Fibroblast of lung (primary cell): ENCODE results near the gene TMEM37. TPM values are rescaled to one million over a fixed set of nuclear protein-coding genes. Genes with fewer than 3 reads are reported as not detected.

Source experiments
- DNase-seq, 2 donors: peaks; one replicate each; pipeline versions ENCODE4 v3.0.0 to v3.0.0-alpha.2; 2010; ENCODE audit warnings: low read depth in 2 of 2
- H2AFZ ChIP-seq: 2 replicates; pipeline ENCODE4 v1.5.1; 2012; ENCODE audit warnings: low read length, control low read depth, inconsistent platforms
- H3K27ac ChIP-seq: 2 replicates; pipeline ENCODE4 v1.5.1; 2011; ENCODE audit warnings: low read length, control low read depth; ENCODE audit not compliant: insufficient read depth
- H3K27me3 ChIP-seq: 2 replicates; pipeline ENCODE4 v1.5.1; 2011; ENCODE audit warnings: mild to moderate bottlenecking, low read length; ENCODE audit not compliant: control insufficient read depth, insufficient read depth
- H3K36me3 ChIP-seq: 2 replicates; pipeline ENCODE4 v1.5.1; 2011; ENCODE audit warnings: low read length; ENCODE audit not compliant: control insufficient read depth, insufficient read depth
- H3K4me1 ChIP-seq: 2 replicates; pipeline ENCODE4 v1.5.1; 2011; ENCODE audit warnings: low read length; ENCODE audit not compliant: control insufficient read depth, insufficient read depth; ENCODE audit errors: extremely low read depth
- H3K4me2 ChIP-seq: 2 replicates; pipeline ENCODE4 v1.5.1; 2011; ENCODE audit warnings: low read length, control low read depth; ENCODE audit not compliant: insufficient read depth; ENCODE audit errors: extremely low read depth
- H3K4me3 ChIP-seq, 4 experiments: fragments of 200-600 bp in 1 of 4; sonication (generic) in 1 of 4; replicated peaks in 1 of 4; 2 replicates each; pipeline ENCODE4 v1.5.1; 2011 to 2016; ENCODE audit warnings: low read length in 4 of 4, low read depth in 3 of 4, mild to moderate bottlenecking in 3 of 4, control low read depth in 2 of 4, inconsistent platforms in 1 of 4, mixed read lengths in 1 of 4; ENCODE audit not compliant: insufficient read depth in 1 of 4; ENCODE audit errors: control extremely low read depth in 1 of 4
- H3K79me2 ChIP-seq: 2 replicates; pipeline ENCODE4 v1.5.1; 2012; ENCODE audit warnings: mild to moderate bottlenecking, low read length, inconsistent platforms; ENCODE audit not compliant: control insufficient read depth, insufficient read depth
- H3K9ac ChIP-seq: 2 replicates; pipeline ENCODE4 v1.5.1; 2011; ENCODE audit warnings: mild to moderate bottlenecking, low read length, control low read depth; ENCODE audit not compliant: insufficient read depth
- H3K9me3 ChIP-seq: 2 replicates; pipeline ENCODE4 v1.5.1; 2012; ENCODE audit warnings: low read depth, low read length; ENCODE audit not compliant: control insufficient read depth, insufficient read depth
- H4K20me1 ChIP-seq: 2 replicates; pipeline ENCODE4 v1.5.1; 2011; ENCODE audit warnings: low read length; ENCODE audit not compliant: control insufficient read depth, insufficient read depth; ENCODE audit errors: extremely low read depth
- EZH2 ChIP-seq: IDR thresholded peaks from 2 replicates; pipeline ENCODE4 v1.5.1; 2012; ENCODE audit warnings: low read length, control low read depth, mild to moderate bottlenecking; ENCODE audit errors: missing control alignments
- polyA plus RNA-seq, 2 donors: library from polyadenylated mRNA; depleted of rRNA in 1 of 2; stranded (reverse) in 1 of 2; unstranded in 1 of 2; fragments of >200 nt; gene quantifications; 2 replicates each; pipeline ENCODE4 v1.2.1, GENCODE V29; 2011 to 2012; ENCODE audit warnings: missing spikeins in 1 of 2
- total RNA-seq: library from RNA; depleted of rRNA; stranded (reverse); fragments of >200 nt; gene quantifications from 2 replicates; pipeline ENCODE4 v1.2.1, GENCODE V29; 2014
- TF ChIP-seq, protein P1 (sequence below), 2 donors: IDR thresholded peaks in 1 of 2; conservative IDR thresholded peaks in 1 of 2; 1 replicate in 1 of 2; 2 replicates in 1 of 2; pipeline ENCODE4 v1.5.1; 2011 to 2012; ENCODE audit warnings: low read length in 2 of 2, control low read depth in 1 of 2, inconsistent platforms in 1 of 2, low read depth in 1 of 2, mild to moderate bottlenecking in 1 of 2

TMEM37 gene
- total and polyA plus RNA-seq, 2 donors (not counting 1 experiment from before 2014, with no cell fraction given), result 0.50 to 0.99 TPM

DNA sequence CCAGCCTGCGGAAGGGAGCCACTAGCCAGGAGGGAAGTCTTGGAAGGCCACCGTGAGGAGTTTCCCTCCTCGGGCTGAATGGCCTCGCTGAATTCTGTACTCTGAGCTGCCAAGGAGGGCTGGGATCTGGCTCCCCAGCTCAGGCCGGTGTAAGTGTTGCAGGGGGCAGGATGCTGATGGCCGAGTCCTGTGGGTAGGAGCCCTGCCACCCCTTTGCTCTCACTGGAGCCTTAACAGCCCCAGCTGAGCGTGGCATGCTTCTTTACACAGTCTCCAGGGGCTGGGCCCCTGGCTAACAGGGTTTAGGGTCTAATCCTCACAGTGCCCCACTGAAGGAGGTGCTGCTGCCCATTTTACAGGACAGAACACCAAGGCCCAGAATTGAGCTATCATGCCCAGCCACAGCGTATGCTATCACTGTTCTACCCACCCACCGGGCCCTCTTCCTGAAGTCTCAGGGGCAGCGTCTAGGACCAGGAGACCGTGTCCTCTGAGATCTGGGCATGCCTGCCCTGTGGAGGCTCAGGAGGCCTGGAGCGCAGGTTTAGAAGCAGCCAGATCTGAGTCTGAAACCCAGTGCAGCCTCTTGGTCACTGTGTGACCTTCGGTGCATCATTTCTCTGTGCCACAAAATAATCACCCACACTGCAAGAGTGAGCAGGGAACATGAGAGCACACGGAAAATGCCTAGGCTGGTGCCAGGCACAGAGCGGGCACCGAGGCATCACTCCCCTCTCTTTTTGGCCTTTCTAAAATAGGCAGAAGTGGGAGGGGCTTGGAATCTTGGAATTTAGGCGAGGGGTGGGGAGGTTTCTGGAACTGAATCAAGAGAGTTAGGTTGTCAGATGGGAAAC, 42.9 kb downstream of the TMEM37 start:
- Histone ChIP-seq H4K20me1 (no peaks in the 10 kb centered on the region), H3K27me3 (no peaks in the 10 kb centered on the region), H3K4me3 (no peak overlapping the region), H3K9me3 (no peaks in the 10 kb centered on the region), H3K4me2 (no peak overlapping the region), H2AFZ (no peak overlapping the region), H3K9ac (no peak overlapping the region), H3K79me2 (no peaks in the 10 kb centered on the region), H3K4me1 (no peaks in the 10 kb centered on the region), H3K27ac (no peak overlapping the region), H3K36me3 (no peaks in the 10 kb centered on the region)
- DNase-seq, result no peak
- TF ChIP-seq, protein P1, sequence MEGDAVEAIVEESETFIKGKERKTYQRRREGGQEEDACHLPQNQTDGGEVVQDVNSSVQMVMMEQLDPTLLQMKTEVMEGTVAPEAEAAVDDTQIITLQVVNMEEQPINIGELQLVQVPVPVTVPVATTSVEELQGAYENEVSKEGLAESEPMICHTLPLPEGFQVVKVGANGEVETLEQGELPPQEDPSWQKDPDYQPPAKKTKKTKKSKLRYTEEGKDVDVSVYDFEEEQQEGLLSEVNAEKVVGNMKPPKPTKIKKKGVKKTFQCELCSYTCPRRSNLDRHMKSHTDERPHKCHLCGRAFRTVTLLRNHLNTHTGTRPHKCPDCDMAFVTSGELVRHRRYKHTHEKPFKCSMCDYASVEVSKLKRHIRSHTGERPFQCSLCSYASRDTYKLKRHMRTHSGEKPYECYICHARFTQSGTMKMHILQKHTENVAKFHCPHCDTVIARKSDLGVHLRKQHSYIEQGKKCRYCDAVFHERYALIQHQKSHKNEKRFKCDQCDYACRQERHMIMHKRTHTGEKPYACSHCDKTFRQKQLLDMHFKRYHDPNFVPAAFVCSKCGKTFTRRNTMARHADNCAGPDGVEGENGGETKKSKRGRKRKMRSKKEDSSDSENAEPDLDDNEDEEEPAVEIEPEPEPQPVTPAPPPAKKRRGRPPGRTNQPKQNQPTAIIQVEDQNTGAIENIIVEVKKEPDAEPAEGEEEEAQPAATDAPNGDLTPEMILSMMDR (conservative IDR thresholded peaks at IDR 0.05 in 1 of 2, IDR thresholded peaks at IDR 0.05 in 1 of 2; ENCODE audit: low read depth in 1 of 2, low read length in 2 of 2), result no peak
- TF ChIP-seq EZH2, result no peak

DNA sequence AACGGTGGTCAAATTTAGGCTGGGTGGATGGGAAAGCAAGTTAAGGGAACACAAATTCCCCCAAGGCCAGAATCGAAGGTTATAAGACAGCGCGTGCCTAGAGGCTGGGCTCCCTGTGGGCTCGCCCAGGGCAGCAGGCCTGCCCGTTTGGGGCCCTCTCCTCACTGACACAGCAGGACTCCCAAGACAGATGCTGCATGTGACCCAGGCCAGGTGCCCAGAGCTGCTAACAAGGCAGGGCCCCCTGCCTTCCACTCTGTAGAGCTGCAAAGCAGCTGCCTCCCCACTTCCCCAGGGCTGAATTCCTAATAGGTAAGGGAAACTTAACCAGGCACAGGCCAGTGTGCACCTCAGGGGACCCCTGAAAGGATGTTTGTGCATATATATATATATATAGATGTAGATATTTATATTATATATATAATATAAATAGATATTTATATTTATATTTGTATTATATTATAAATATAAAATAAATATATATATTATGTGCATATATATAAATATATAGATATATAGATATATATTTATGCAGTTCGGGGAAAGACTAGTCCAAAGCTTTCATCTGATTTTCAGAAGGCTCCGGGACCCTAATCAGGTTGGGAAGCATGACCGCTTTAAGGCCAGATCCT, 43.7 kb downstream of the TMEM37 start:
- Histone ChIP-seq H3K9me3 (no peaks in the 10 kb centered on the region), H3K4me2 (no peak overlapping the region), H3K27ac (no peak overlapping the region), H3K9ac (no peak overlapping the region), H3K36me3 (no peaks in the 10 kb centered on the region), H2AFZ (no peak overlapping the region), H3K79me2 (no peaks in the 10 kb centered on the region), H3K27me3 (no peaks in the 10 kb centered on the region), H3K4me1 (no peaks in the 10 kb centered on the region), H3K4me3 (no peak overlapping the region), H4K20me1 (no peaks in the 10 kb centered on the region)
- no peak for TF ChIP-seq EZH2
- TF ChIP-seq, protein P1 (conservative IDR thresholded peaks at IDR 0.05 in 1 of 2, IDR thresholded peaks at IDR 0.05 in 1 of 2; ENCODE audit: low read depth in 1 of 2, low read length in 2 of 2), result no peak
- no peak for DNase-seq

GRCh38 chr2:119475857-119476244, 44.2 kb downstream of the TMEM37 start:
- Histone ChIP-seq H3K27ac (no peak overlapping the region), H3K36me3 (no peaks in the 10 kb centered on the region), H4K20me1 (no peaks in the 10 kb centered on the region), H3K4me1 (no peaks in the 10 kb centered on the region), H3K9me3 (no peaks in the 10 kb centered on the region), H3K4me3 (no peak overlapping the region), H3K9ac (no peak overlapping the region), H3K79me2 (no peaks in the 10 kb centered on the region), H3K4me2 (no peak overlapping the region), H2AFZ (no peak overlapping the region), H3K27me3 (no peaks in the 10 kb centered on the region)
- DNase-seq, result no peak
- TF ChIP-seq, protein P1 (conservative IDR thresholded peaks at IDR 0.05 in 1 of 2, IDR thresholded peaks at IDR 0.05 in 1 of 2; ENCODE audit: low read depth in 1 of 2, low read length in 2 of 2), result no peak
- TF ChIP-seq EZH2, result no peak
